Measurements from ENCODE around the gene EYS.
"Not testable (repeated sequence)": the region's sequence is repeated elsewhere in the genome, so short reads cannot be mapped to it uniquely, and the experiment has no call there.

The EYS gene

GRCh38 chr6:64266351-64266821, 1440.6 kb downstream of the EYS start:
- no peak for DNase-seq

GRCh38 chr6:64263778-64264177, 1443.2 kb downstream of the EYS start:
- DNase-seq, result no peak

- no peak for DNase-seq
Observed at GRCh38 chr6:64259372-64259771, 1447.7 kb downstream of the EYS start.

GRCh38 chr6:64258752-64259151, 1448.3 kb downstream of the EYS start:
- DNase-seq, result no peak

GRCh38 chr6:64258302-64258701, 1448.7 kb downstream of the EYS start:
- no peak for DNase-seq

- DNase-seq, result no peak
Observed at GRCh38 chr6:64257586-64257985, 1449.4 kb downstream of the EYS start.

- peak; percentile 6 for DNase-seq
Observed at GRCh38 chr6:64256483-64256882, 1450.5 kb downstream of the EYS start.

- DNase-seq, result no peak
Observed at GRCh38 chr6:64255000-64255399, 1452.0 kb downstream of the EYS start.

GRCh38 chr6:64254558-64254957, 1452.5 kb downstream of the EYS start:
- no peak for DNase-seq

GRCh38 chr6:64252256-64252655, 1454.8 kb downstream of the EYS start:
- DNase-seq, result no peak

- DNase-seq, result no peak
Observed at GRCh38 chr6:64250126-64250525, 1456.9 kb downstream of the EYS start.

GRCh38 chr6:64249115-64249514, 1457.9 kb downstream of the EYS start:
- DNase-seq, result no peak

GRCh38 chr6:64243618-64244017, 1463.4 kb downstream of the EYS start:
- DNase-seq, result no peak

- not testable (repeated sequence) for DNase-seq
Observed at GRCh38 chr6:64238908-64239307, 1468.1 kb downstream of the EYS start.

GRCh38 chr6:64238071-64238470, 1469.0 kb downstream of the EYS start:
- no peak for DNase-seq

GRCh38 chr6:64233746-64234145, 1473.3 kb downstream of the EYS start:
- no peak for DNase-seq

- DNase-seq, result no peak
Observed at GRCh38 chr6:64231928-64232327, 1475.1 kb downstream of the EYS start.

GRCh38 chr6:64230530-64230929, 1476.5 kb downstream of the EYS start:
- no peak for DNase-seq

GRCh38 chr6:64227863-64228262, 1479.2 kb downstream of the EYS start:
- no peak for DNase-seq

- no peak for DNase-seq
Observed at GRCh38 chr6:64225503-64225902, 1481.5 kb downstream of the EYS start.

GRCh38 chr6:64224819-64225218, 1482.2 kb downstream of the EYS start:
- no peak for DNase-seq

GRCh38 chr6:64221776-64222175, 1485.2 kb downstream of the EYS start:
- no peak for DNase-seq

- no peak for DNase-seq
Observed at GRCh38 chr6:64220801-64221200, 1486.2 kb downstream of the EYS start.

GRCh38 chr6:64217721-64218620, 1489.1 kb downstream of the EYS start:
- DNase-seq, result no peak

GRCh38 chr6:64214373-64214772, 1492.7 kb downstream of the EYS start:
- DNase-seq, result no peak
